GM12878 (cell line): Measurements from ENCODE around the gene ERFL. TPM values are rescaled to one million over a fixed set of nuclear protein-coding genes. Genes with fewer than 3 reads are reported as not detected.

ENCODE experiments used
- CBFB ChIP-seq: IDR thresholded peaks from 2 replicates; pipeline ENCODE4 v1.6.1; 2016; ENCODE audit warnings: antibody characterized with exemption, low read depth
- CHD4 ChIP-seq: fragments of 200-600 bp; sonication (generic); IDR thresholded peaks from 2 replicates; pipeline ENCODE4 v1.6.1; 2016; ENCODE audit warnings: mild to moderate bottlenecking
- HDGF ChIP-seq: fragments of 450-650 bp; IDR thresholded peaks from 2 replicates; pipeline ENCODE4 v1.6.1; 2016; ENCODE audit warnings: antibody characterized with exemption
- IKZF2 ChIP-seq, 2 experiments: fragments of 450-650 bp; IDR thresholded peaks; 2 replicates each; pipeline ENCODE4 v1.6.1; 2017; ENCODE audit warnings: mild to moderate bottlenecking in 2 of 2, moderate library complexity in 2 of 2
- MEF2B ChIP-seq: fragments of 450-650 bp; IDR thresholded peaks from 2 replicates; pipeline ENCODE4 v1.6.1; 2018; ENCODE audit warnings: mild to moderate bottlenecking, moderate library complexity; ENCODE audit not compliant: partially characterized antibody, poor library complexity, severe bottlenecking
- NFYA ChIP-seq: IDR thresholded peaks from 2 replicates; pipeline ENCODE4 v1.6.1; 2011; ENCODE audit warnings: low read depth, mild to moderate bottlenecking, low read length, improper control_type of control experiment, borderline replicate concordance
- NFYB ChIP-seq: IDR thresholded peaks from 2 replicates; pipeline ENCODE4 v1.6.1; 2011; ENCODE audit warnings: low read depth, mild to moderate bottlenecking, low read length, improper control_type of control experiment, moderate library complexity; ENCODE audit not compliant: insufficient read depth
- PBX3 ChIP-seq: IDR thresholded peaks from 2 replicates; pipeline ENCODE4 v1.6.1; 2011; ENCODE audit warnings: mild to moderate bottlenecking, low read depth, low read length, moderate library complexity; ENCODE audit not compliant: insufficient replicate concordance
- PML ChIP-seq: IDR thresholded peaks from 2 replicates; pipeline ENCODE4 v1.6.1; 2012; ENCODE audit warnings: low read length, inconsistent platforms
- RCOR1 ChIP-seq: conservative IDR thresholded peaks from 2 replicates; pipeline ENCODE4 v1.6.1; 2012; ENCODE audit warnings: low read depth, low read length, improper control_type of control experiment
- SUZ12 ChIP-seq: fragments of 200-600 bp; sonication (generic); IDR thresholded peaks from one replicate; pipeline ENCODE4 v1.6.1; 2018; ENCODE audit warnings: antibody characterized with exemption, mild to moderate bottlenecking; ENCODE audit not compliant: unreplicated experiment
- ZBTB4 ChIP-seq: fragments of 450-650 bp; formaldehyde crosslinking; IDR thresholded peaks from 2 replicates; pipeline ENCODE4 v1.4.0; 2022; ENCODE audit warnings: mild to moderate bottlenecking, moderate library complexity
- ZNF24 ChIP-seq: fragments of 450-650 bp; IDR thresholded peaks from 2 replicates; pipeline ENCODE4 v1.6.1; 2017; ENCODE audit warnings: antibody characterized with exemption, mild to moderate bottlenecking
- polyA plus RNA-seq, 11 experiments: library from polyadenylated mRNA; depleted of rRNA in 4 of 11; unstranded in 6 of 11; stranded (reverse) in 5 of 11; fragments of >200 nt; fragmentation: Nextera tagmentation in 4 of 11; fragmentation: Illumina TruSeq in 1 of 11; extraction: Ambion mirVana in 4 of 11; extraction: Trizol in 1 of 11; gene quantifications; 1 replicate in 1 of 11; 2 replicates in 10 of 11; pipeline versions ENCODE4 v1.2.1 to v1.2.3, GENCODE V29; 2011 to 2016; ENCODE audit warnings: inconsistent platforms in 2 of 11, missing spikeins in 2 of 11, low read depth in 1 of 11
- total RNA-seq, 4 experiments: library from RNA; depleted of rRNA in 3 of 4; stranded (reverse); fragments of >200 nt in 3 of 4; fragmentation: Illumina TruSeq in 1 of 4; extraction: Trizol in 1 of 4; gene quantifications; 2 replicates each; pipeline versions ENCODE4 v1.2.1 to v1.2.3, GENCODE V29; 2013 to 2021
- TF ChIP-seq, protein P1 (sequence below): fragments of 450-650 bp; IDR thresholded peaks from 2 replicates; pipeline ENCODE4 v1.6.1; 2016; ENCODE audit warnings: mild to moderate bottlenecking
- TF ChIP-seq, protein P2 (sequence below): IDR thresholded peaks from 2 replicates; pipeline ENCODE4 v1.6.1; 2011; ENCODE audit warnings: low read depth, low read length, improper control_type of control experiment, borderline replicate concordance
- TF ChIP-seq, protein P3 (sequence below): fragments of 450-650 bp; IDR thresholded peaks from 2 replicates; pipeline ENCODE4 v1.6.1; 2017; ENCODE audit warnings: low read depth, mild to moderate bottlenecking, moderate library complexity
- TF ChIP-seq, protein P4 (sequence below): fragments of 450-650 bp; IDR thresholded peaks from 2 replicates; pipeline ENCODE4 v1.6.1; 2017; ENCODE audit warnings: antibody characterized with exemption, mild to moderate bottlenecking, moderate library complexity

Gene ERFL
- total and polyA plus RNA-seq, 10 of the 15 experiments (the other 5 are each of a cell fraction or from before 2014, with no cell fraction given) = 0.04 to 0.10 (median 0.05) TPM; not detected in 7

DNA sequence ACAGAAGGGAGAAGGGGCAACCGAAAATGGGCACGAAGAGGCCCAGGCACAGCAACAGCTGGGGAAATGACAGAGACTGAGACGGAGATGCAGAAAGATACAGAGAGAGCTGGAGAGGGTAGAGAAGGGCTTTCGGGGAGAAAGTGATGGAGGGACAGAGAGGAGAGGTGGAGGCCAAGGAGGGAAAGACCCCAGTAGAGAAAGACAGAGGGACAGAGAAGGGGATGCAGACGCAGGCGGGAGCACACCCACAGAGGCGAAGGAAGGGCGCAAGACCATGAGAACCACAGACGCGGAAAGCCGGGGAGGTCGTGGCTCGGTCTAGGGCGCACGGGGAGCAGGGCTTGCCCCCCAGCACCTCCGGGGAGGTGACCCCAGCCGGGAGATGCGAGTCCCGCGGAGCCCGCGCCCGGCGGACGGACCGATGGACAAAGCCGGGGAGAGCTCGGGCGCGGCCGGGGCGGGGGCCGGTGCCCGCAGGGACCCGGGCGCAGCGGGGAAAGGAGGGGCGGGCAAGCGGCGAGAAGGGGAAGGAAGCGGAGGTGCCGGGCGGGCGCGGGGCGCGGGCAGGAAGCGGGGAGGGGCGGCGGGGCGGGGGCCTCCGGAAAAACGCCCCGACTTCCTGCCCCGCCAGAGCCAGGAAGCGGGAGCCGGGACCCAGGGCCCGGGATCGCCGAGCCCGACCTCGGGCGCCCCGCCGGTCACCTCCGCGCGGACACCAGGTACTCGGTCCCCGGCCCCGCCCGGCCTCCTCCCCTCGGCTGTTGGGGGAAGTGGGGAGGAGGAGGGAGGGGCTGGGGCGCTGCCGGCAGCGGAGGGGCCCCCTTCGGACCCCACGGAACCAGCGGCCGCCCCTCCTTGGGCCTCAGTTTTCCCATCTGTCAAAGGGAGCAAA, 45.4 kb downstream of the ERFL start, which contains the start of gene ARHGEF1 (continued):
- TF ChIP-seq, protein P1, sequence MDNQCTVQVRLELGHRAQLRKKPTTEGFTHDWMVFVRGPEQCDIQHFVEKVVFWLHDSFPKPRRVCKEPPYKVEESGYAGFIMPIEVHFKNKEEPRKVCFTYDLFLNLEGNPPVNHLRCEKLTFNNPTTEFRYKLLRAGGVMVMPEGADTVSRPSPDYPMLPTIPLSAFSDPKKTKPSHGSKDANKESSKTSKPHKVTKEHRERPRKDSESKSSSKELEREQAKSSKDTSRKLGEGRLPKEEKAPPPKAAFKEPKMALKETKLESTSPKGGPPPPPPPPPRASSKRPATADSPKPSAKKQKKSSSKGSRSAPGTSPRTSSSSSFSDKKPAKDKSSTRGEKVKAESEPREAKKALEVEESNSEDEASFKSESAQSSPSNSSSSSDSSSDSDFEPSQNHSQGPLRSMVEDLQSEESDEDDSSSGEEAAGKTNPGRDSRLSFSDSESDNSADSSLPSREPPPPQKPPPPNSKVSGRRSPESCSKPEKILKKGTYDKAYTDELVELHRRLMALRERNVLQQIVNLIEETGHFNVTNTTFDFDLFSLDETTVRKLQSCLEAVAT = peak; percentile 58
- TF ChIP-seq PML (no peak; the same call in 1 of the 2 replicates), NFYB (no peak), CHD4 (no peak), ZNF24 (no peak), HDGF (peak; percentile 99), CBFB (no peak), RCOR1 (0 out of 2 replicates have a peak, but pooled peaks have one; percentile 41), MEF2B (no peak), IKZF2 (IDR thresholded peaks at IDR 0.05) (no peak), SUZ12 (no peak), ZBTB4 (no peak), NFYA (no peak), PBX3 (no peak)
- TF ChIP-seq, protein P2, sequence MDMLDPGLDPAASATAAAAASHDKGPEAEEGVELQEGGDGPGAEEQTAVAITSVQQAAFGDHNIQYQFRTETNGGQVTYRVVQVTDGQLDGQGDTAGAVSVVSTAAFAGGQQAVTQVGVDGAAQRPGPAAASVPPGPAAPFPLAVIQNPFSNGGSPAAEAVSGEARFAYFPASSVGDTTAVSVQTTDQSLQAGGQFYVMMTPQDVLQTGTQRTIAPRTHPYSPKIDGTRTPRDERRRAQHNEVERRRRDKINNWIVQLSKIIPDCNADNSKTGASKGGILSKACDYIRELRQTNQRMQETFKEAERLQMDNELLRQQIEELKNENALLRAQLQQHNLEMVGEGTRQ = no peak
- TF ChIP-seq, protein P3, sequence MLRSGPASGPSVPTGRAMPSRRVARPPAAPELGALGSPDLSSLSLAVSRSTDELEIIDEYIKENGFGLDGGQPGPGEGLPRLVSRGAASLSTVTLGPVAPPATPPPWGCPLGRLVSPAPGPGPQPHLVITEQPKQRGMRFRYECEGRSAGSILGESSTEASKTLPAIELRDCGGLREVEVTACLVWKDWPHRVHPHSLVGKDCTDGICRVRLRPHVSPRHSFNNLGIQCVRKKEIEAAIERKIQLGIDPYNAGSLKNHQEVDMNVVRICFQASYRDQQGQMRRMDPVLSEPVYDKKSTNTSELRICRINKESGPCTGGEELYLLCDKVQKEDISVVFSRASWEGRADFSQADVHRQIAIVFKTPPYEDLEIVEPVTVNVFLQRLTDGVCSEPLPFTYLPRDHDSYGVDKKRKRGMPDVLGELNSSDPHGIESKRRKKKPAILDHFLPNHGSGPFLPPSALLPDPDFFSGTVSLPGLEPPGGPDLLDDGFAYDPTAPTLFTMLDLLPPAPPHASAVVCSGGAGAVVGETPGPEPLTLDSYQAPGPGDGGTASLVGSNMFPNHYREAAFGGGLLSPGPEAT = no peak
- TF ChIP-seq, protein P4, sequence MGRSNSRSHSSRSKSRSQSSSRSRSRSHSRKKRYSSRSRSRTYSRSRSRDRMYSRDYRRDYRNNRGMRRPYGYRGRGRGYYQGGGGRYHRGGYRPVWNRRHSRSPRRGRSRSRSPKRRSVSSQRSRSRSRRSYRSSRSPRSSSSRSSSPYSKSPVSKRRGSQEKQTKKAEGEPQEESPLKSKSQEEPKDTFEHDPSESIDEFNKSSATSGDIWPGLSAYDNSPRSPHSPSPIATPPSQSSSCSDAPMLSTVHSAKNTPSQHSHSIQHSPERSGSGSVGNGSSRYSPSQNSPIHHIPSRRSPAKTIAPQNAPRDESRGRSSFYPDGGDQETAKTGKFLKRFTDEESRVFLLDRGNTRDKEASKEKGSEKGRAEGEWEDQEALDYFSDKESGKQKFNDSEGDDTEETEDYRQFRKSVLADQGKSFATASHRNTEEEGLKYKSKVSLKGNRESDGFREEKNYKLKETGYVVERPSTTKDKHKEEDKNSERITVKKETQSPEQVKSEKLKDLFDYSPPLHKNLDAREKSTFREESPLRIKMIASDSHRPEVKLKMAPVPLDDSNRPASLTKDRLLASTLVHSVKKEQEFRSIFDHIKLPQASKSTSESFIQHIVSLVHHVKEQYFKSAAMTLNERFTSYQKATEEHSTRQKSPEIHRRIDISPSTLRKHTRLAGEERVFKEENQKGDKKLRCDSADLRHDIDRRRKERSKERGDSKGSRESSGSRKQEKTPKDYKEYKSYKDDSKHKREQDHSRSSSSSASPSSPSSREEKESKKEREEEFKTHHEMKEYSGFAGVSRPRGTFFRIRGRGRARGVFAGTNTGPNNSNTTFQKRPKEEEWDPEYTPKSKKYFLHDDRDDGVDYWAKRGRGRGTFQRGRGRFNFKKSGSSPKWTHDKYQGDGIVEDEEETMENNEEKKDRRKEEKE = no peak
